ENCODE results near the gene P2RX4.
"Not testable (repeated sequence)": the region's sequence is repeated elsewhere in the genome, so short reads cannot be mapped to it uniquely, and the experiment has no call there.

Gene P2RX4

DNA sequence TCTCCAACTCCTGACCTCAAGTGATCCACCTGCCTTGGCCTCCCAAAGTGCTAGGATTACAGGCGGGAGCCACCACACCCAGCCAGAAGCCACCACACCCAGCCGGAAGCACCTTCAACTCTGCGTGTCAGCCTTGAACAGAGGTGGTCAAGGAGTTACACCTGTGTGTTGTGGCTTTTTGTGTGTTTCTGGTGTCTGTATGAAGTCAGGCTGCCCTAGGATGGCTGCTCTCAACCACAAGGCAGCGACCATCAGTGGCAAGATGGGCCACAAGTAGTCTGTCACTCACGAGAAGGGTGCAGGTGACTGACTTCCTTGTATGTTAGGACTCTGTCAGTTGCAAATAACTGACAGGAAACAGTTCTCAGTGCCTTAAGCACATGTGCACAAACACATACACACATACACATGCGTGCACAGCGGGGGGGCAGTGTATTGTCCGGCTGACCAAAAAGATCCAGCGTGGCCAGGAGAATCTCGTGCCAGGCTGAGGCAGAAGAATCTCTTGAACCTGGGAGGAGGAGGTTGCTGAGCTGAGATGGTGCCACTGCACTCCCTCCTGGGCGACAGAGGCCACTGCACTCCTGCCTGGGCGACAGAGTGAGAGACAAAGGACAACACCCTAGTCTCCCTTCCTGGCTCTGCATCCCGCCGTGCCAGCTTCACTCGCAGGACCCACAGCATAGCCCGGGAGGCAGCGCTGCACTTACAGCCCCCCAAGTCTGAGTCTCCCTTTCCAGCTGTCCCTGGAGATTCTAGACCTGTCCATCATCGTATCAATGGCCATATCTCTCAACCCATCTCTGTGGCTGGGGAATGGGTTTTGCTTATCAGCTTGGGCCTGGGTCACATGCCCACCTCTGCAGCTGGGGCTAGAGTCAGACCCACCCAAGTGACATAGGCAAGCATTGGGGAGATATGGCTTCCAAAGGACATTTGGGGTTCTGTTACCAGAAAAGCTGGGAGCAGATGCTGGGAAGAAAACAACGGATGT, 13.7 kb downstream of the P2RX4 start:
- DNase-seq, result no peak

DNA sequence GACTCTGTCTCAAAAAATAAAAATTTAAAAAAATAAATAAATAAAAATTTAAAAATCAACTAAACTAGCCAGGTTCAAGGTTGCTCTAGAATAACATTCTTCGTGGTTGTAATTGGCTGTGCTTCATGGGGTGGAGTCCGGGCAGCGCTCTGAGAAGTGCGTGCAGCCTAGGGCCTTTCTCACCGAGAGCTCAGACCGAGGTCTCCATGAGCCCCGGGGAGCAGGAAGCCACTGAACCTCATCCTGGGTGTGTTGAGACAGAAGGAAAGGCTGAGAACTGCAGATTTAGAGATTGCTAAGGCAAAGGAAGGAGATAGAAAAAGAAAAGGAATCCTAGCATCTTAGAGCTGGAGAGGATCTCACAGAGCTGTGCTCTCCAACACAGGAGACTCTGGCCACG, 14.7 kb downstream of the P2RX4 start:
- no peak for DNase-seq

DNA sequence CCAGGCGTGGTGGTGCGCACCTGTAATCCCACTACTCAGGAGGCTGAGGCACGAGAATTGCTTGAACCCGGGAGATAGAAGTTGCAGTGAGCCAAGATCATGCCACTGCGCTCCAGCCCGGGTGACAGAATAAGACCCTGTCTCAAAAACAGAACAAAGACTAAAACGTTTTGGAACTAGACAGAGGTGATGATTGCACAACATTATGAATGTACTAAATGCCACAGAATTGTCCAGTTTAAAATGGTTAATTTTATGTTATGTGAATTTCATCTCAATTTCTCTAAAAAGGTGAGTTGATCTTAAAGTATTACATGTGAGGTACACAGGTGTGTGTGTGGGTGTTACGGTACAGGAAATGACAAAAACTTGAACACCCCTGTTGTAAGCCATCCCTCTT, 16.5 kb downstream of the P2RX4 start:
- no peak for DNase-seq

DNA sequence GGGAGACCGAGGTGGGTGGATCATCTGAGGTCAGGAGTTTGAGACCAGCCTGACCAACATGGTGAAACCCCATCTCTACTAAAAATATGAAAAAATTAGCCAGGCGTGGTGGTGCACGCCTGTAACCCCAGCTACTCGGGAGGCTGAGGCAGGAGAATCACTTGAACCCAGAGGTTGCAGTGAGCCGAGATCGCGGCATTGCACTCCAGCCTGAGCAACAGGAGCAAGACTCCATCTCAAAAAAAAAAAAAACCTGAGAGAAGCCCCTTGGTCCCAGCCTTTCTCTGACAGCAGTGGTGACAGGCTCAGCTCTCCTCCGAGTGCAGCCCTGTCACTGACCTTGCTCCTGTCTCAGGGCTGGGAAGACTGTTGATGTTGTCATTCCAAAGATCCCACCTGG, 16.9 kb downstream of the P2RX4 start:
- not testable (repeated sequence) for DNase-seq

DNA sequence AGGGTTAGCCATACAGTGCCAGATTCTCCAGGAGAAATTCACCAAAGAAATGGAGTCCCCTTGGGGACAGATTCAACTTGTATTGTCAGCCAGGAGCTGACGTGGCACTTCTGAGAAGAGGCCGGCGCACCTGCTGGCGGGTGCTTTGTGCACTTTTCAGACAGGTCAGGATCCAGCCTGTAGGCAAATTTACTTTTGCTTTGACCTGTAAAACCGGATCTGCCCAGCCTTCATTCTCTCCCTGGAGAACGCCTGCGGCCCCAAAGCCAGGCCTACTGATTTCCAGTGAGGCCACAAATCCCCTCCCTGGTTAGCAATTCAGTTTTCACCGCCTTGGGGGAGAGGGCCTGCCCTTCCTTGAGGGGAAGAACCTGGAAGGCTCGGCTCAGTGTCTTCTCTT, 17.4 kb downstream of the P2RX4 start:
- peak; percentile 64 for DNase-seq

DNA sequence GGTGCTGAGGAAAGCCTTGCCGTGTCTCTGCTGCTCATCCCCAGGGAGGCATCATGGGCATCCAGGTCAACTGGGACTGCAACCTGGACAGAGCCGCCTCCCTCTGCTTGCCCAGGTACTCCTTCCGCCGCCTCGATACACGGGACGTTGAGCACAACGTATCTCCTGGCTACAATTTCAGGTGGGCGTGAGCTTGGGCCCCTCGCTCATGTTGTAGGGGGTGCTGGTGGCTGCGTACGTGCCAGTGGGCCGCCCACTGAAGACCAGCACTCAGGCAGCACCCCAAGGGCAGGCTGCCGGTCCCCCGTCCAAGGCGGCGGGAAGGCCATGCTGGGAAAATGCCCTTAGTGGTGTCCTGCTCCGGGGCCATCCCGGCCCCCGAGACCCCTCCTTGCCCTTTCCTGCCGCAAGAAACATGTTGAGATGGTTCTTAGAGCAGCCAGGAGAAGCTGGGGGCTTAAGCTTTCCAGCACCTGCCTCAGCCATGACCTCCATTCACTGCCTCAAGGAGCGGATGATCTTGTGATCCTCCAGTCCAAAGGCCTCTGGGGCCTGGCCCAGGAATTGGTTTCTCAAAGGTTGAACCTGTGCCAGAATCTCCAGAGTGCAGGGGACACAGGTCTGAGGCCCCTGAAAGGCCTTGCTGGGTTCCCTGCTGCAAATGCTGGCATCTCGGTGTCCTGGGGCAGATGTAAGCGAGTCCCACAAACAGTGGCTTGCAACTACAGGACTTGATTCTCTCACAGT, 19.2 kb downstream of the P2RX4 start:
- no peak for DNase-seq

DNA sequence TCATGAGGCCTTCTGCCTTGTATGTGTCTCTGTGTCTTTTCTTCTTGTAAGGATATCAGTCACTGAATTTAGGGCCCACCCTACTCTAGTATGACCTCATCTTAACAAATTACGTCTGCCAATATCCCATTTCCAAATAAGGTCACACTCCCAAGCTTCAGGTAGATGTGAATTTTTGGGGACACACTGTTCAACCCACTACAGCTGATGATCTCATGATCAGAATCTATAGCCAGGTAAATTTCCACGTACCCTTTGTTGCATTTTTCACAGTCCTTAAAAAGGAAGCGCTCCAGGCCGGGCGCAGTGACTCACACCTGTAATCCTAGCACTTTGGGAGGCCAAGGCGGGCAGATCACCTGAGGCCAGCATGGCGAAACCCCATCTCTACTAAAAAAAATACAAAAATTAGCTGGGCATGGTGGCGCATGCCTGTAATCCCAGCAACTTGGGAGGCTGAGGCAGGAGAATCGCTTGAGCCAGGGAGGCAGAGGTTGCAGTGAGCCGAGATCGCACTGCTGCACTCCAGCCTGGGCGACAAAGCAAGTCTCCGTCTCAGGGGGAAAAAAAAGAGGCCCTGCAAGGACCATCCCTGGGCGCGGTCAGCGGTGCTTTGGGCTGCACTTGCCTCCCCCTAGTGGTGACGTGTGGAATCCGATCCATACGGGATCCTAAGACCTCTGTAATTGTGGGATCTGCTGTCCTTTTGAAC, 20.1 kb downstream of the P2RX4 start:
- DNase-seq, result peak; percentile 69

DNA sequence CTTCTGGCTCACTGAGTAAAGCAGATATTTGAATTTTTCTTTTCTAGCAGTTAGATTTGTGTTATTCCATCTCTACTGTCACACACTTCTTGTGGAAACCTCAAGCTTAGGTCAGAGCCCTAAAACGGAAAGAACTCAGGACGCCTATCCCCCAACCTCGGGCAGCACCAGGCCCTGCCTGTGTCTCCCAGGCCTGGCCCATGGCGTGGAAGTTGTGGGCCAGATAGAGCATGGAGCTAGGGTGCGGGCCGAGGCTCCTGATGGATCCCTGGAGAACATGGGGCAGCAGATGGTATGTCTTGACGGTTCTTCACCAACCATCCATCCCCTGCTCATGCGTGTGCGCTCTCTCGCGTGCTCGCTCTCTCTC, 20.6 kb downstream of the P2RX4 start:
- no peak for DNase-seq

DNA sequence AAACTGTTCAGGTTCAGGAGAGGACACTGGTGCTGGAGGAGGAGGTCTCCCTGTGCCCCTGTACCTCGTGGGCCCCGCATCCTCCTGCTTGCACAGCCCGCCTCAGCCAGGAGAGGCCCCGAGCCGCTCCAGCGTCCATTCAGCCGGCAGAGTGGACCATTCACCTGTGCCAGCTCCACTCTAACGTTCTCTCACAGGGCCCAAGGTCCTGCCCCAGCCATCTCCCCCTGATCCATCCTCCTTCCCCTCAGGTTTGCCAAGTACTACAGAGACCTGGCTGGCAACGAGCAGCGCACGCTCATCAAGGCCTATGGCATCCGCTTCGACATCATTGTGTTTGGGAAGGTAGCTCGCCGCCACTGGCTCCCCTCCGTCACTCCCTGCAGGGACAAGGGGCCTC, 22.2 kb downstream of the P2RX4 start:
- DNase-seq, result no peak

DNA sequence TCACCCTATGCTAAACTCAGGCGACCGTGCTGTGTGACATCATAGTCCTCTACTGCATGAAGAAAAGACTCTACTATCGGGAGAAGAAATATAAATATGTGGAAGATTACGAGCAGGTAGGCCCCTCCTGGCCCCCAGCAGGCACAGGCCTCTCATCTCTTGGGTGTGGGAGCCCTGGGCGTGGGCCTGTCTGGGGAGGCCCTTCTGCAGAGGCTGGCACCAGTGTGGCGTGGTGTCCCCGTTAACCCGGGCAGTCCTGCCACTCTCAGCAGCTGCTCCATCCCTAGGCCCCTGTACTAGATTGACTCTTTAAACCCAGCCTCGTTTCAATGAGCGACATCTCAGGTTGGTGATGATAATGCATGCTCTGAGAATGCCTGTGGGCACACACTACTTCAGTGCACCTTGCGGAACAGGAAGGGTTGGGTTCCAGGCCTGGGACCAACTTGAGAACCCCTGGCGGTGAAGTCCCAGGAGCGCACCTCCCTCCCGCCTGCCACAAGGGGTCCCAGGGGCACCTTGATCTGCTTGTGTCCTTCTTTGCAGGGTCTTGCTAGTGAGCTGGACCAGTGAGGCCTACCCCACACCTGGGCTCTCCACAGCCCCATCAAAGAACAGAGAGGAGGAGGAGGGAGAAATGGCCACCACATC, 23.2 kb downstream of the P2RX4 start:
- DNase-seq, result no peak

DNA sequence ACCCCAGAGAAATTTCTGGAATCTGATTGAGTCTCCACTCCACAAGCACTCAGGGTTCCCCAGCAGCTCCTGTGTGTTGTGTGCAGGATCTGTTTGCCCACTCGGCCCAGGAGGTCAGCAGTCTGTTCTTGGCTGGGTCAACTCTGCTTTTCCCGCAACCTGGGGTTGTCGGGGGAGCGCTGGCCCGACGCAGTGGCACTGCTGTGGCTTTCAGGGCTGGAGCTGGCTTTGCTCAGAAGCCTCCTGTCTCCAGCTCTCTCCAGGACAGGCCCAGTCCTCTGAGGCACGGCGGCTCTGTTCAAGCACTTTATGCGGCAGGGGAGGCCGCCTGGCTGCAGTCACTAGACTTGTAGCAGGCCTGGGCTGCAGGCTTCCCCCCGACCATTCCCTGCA, 23.7 kb downstream of the P2RX4 start:
- DNase-seq, result no peak

DNA sequence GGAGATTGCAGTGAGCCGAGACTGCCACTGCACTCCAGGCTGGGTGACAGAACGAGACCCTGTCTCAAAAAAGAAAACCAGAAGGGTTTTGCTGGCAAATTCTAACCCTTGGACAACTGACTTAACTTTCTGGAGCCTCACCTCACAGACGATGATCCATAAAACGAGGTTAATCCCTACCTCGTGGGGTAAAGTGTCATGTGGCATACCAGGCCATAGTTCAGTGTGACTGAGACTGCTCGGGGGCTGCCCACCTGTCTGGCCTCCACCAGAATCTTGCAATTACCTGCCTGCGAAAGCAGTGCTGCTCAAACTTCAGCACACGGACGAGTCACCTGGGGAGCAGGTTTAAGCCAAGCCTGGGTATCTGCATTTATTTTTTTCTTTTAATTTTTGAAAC, 26.8 kb downstream of the P2RX4 start:
- DNase-seq, result no peak

DNA sequence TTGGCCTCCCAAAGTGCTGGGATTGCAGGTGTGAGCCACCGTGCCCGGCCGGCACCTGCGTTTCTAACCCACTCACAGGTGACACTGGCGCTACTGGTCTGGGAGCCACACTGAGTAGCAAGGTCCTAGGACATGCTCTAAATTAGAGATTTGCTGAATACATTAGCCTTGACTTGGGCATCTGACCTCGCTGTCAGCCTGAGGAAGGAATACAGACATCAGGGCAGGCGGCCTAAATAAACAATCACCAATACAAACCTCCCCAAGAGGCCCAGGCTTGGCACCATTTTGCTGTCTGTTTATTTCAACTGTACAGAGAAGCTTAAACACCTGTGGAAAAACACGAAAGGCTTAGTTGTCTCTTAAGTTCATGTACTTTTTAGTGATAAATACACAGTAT, 27.5 kb downstream of the P2RX4 start:
- DNase-seq, result peak; percentile 73

DNA sequence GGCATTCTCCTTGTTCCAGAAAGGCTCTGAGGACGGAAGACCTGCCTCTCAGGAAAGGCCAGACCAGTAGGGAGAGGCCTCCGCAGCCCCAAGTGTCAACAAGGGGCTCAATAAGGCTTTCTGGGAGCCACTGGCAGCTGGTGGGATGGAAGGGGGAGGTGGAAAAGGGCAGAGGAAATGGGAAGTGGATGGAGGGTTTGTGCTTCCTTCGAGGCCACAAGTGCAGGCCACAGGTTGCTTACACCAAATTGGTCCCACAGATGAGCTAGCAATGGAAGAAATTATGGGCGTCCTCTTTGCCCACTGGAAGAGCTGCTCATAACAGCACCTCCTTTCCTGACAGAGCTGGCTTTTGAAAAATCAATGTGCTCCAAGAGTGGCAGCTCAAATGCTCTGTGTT, 28.2 kb downstream of the P2RX4 start:
- DNase-seq, result no peak

DNA sequence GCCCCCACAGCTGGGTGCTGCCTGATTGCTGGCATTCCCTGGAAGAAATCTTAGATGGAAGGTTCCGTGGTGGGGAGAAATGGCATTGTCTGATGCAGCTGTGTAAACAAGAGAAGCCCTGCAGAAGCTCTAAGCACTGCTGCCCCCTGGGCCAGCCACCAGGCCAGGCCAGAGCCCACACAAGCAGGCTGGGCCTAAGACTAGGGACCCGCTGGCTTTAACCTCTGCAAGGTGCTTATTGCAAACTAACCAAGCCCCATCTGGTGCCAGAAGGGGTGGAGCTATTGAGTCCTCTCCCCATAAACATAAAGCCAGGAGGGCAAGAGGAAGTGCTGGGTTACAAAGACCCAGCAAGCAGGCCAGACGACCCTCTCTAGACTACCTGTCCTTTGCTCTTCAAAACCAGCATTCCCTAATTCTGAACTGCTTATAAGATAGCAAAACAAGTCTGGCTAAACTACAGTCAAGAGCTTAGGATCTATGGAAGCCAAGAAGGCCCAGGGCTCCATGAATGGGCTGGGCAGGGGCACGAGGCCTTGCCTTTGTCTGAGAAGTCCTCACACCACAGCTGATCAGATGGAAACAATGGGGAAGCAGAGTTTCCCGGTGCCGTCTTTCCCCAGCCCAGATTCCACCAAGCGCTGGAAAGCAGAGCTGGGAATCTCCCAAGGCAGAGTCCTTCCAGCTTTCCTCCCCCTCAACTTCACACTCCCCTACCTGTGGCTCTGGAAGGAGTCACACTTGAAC, 28.8 kb downstream of the P2RX4 start:
- DNase-seq, result peak; percentile 88

DNA sequence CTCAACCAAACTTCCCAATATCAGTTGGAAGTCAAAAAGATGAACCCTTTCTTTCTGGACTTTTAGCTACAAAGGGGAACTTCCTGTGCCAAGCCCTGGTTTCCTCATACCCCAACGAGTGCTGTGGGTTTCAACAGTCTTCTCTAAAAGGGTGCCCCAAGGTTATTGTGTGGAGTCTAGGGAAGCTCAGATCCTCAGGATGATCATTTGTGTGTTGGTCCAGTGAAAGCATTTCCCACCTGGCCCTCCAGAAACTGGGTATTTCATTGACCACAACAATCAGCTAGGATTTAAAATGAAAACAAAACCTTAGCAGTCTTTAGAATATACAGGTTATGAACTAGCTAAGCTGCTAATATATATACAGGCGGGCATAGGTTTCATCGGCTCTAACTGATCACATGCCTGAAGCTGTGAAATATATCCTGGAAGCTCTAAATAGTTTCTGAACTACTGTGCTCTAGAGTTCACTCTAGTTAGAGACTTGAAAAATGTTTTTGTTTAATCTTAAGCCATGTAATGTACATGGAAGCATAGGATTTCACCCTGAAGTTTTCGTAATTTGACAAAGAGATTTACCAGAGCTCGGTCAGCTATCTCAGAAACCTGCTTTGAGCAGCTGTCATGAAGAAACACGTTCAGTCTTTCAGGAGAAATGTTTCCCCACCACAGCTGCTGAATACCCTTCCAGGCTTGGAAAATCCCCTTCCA, 29.6 kb downstream of the P2RX4 start:
- DNase-seq, result no peak

DNA sequence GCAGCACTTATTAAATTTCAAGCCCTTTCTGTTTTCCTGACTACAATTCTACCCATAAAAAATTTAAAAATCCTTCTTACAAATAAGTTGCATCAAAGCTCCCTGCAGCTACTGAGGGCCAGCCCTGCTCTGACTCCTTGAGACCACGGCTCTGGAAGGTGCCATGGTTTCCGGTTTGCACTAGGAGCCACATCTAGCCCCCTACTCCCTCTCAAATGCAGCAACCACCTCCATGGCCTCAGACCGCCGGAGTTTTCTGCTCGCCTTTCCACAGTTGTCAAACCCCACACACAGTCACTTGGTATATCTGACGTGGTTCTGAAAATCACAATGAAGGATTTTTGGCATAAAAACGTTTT, 30.1 kb downstream of the P2RX4 start:
- DNase-seq, result no peak

DNA sequence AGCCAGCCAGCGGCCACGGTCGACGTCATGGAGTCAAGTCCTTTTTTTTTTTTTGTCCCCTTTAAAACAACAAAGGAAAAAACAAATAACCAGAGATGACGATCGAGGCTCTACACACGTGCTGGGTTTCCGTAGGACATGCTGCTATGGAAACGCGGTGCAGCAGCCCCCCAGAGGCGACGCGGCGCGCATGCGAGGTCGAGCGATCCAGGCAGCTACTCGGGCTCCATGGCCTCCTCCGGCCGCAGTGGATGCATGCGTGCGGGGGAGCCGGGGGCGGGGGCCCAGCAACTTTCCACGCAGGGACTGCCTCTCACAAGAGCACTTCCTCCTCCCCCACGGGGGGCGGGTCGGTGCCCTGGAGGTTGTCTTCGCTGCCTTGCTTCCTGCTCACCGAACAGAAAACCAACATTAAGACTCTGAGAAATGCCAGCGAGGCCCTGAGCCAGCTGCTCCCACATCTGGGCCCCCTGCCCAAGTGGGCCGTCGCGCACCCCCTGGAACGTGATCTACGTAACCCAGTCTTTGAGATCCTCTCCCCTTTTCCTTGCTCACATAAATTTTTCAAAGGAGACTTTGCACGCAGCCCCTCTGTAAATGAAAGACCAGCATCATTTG, 30.7 kb downstream of the P2RX4 start:
- no peak for DNase-seq

DNA sequence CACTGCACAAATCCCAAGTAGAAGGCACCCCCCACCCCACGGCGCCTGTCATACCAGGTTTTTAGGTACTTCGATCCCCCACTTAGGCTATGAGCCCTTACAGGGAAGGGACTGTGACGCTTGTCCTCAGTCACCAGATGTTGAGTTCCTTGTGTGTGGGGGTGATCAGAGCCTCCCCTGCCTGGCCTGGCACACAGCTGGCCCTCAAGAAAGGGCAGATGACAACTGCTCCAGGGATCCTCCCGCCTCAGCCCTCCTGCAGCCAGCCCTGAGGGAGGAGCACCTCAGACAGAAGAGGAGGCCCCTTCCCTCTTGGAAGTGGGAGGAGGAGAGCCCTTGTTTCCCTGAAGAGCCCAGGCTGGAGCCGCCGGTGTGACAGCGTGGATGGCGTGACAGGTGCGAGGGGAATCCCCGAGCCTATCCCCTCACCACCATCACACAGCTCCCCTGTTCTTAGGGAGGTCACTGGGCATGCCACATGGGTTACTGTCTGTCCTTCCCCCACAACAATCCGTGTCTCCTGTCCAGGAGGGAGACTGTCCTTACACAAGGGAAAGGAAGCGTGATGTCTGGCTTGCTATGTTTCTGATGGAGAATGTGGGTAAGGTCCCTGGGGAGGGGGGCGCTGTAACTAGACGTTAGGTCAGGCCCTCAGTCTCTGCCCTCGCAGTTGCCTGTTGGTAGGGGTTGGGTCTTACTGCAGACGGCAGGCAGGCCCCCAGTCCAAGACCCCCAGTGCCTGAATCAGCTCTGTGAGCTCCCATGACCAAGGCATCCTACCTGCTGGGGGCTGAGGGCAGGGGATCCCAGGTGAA, 31.4 kb downstream of the P2RX4 start:
- no peak for DNase-seq

DNA sequence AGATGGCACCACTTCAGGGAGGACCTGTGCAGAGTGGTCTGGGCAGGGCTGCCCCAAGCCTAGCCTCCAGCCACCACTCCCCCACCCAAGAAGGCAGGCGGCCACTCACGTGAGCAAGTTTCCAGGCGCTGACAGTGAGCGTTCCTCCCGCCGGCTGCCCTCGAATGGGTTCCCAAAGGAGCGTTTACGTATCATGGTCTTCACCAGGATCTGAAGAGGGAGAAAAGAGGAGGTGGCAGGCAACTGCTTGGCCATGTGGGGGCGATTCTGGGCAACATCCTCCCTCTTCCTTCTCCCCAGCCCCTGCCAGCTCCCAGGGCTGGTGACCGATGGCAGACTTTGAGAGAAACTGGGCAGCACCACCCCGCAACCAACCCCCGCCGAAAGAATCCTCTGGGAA, 35.1 kb downstream of the P2RX4 start:
- no peak for DNase-seq
